SU-DHL-6 (cell line): ENCODE data around the gene CALML4.

Experiments used
- H2AFZ ChIP-seq: fragments of 200-600 bp; sonication (generic); 2 replicates; pipeline ENCODE4 v1.6.1; 2014; ENCODE audit warnings: low read depth, mild to moderate bottlenecking, moderate library complexity, mixed read lengths, antibody characterized with exemption, low read length; ENCODE audit not compliant: severe bottlenecking
- H3F3A ChIP-seq: fragments of 200-600 bp; shearing (Covaris generic); 2 replicates; pipeline ENCODE4 v1.6.0; 2016; ENCODE audit warnings: antibody characterized with exemption, mild to moderate bottlenecking; ENCODE audit not compliant: insufficient read depth
- H3K27ac ChIP-seq: fragments of 200-600 bp; sonication (generic); 2 replicates; pipeline ENCODE4 v1.5.1; 2016; ENCODE audit warnings: low read depth, mild to moderate bottlenecking, low read length, moderate library complexity, mixed read lengths
- H3K27me3 ChIP-seq: fragments of 200-600 bp; sonication (generic), shearing (Covaris generic); 2 replicates; pipeline ENCODE4 v1.6.0; 2014; ENCODE audit warnings: mild to moderate bottlenecking, low read length
- H3K36me3 ChIP-seq: fragments of 200-600 bp; sonication (generic); 2 replicates; pipeline ENCODE4 v1.6.1; 2014; ENCODE audit warnings: mild to moderate bottlenecking, low read length, mixed read lengths
- H3K4me2 ChIP-seq: fragments of 300-600, 200-600 bp; shearing (Covaris generic), sonication (generic); 2 replicates; pipeline ENCODE4 v1.6.0; 2014; ENCODE audit warnings: low read length, low read depth, mild to moderate bottlenecking; ENCODE audit not compliant: poor library complexity, severe bottlenecking
- H3K4me3 ChIP-seq: fragments of 200-600 bp; sonication (generic); 2 replicates; pipeline ENCODE4 v1.5.1; 2014; ENCODE audit warnings: antibody characterized with exemption, low read length, mild to moderate bottlenecking, mixed read lengths; ENCODE audit not compliant: insufficient read depth, poor library complexity, severe bottlenecking
- H3K79me2 ChIP-seq: fragments of 200-600 bp; sonication (generic); 2 replicates; pipeline ENCODE4 v1.6.1; 2014; ENCODE audit warnings: mild to moderate bottlenecking, low read length, moderate library complexity; ENCODE audit not compliant: insufficient read depth
- H3K9ac ChIP-seq: fragments of 200-600 bp; sonication (generic); 2 replicates; pipeline ENCODE4 v1.7.0; 2014; ENCODE audit warnings: mild to moderate bottlenecking, low read length
- H3K9me2 ChIP-seq: fragments of 200-600 bp; sonication (generic); replicated peaks from 2 replicates; pipeline ENCODE4 v1.6.1; 2014; ENCODE audit warnings: low read length; ENCODE audit not compliant: insufficient read depth
- H3K9me3 ChIP-seq: fragments of 200-600 bp; sonication (generic); 2 replicates; pipeline ENCODE4 v1.6.1; 2014; ENCODE audit warnings: low read length, mixed read lengths; ENCODE audit not compliant: insufficient read depth
- H4K20me1 ChIP-seq: fragments of 200-600 bp; sonication (generic); 2 replicates; pipeline ENCODE4 v1.6.1; 2014; ENCODE audit warnings: low read depth, mild to moderate bottlenecking, antibody characterized with exemption, low read length, moderate library complexity, mixed read lengths
- CTCF ChIP-seq: fragments of 200-600 bp; sonication (generic); IDR thresholded peaks from one replicate; pipeline ENCODE4 v1.5.1; 2017; ENCODE audit warnings: antibody characterized with exemption, mild to moderate bottlenecking, low read length, moderate library complexity; ENCODE audit not compliant: insufficient read depth, poor library complexity, severe bottlenecking
- EZH2phosphoT487 ChIP-seq: fragments of 200-600 bp; sonication (generic), shearing (Covaris generic); conservative IDR thresholded peaks from 2 replicates; pipeline ENCODE4 v1.6.1; 2018; ENCODE audit warnings: mild to moderate bottlenecking, antibody characterized with exemption, low read length, moderate library complexity, mixed read lengths

Gene CALML4

GRCh38 chr15:68229386-68230156 is 24.4 kb upstream of the CALML4 start, which contains the start of gene CLN6:
TSS of gene CLN6 (minus strand) at chr15:68229728. CDS start at chr15:68229584, 144 bp downstream.
- Histone ChIP-seq H3K27ac (peak within 1 kb of the TSS; percentile 91), H3K9me3 (no peaks in the 10 kb centered on the region), H3K79me2 (peaks cover 46% of the 10 kb centered on the region), H3K4me3 (peak within 1 kb of the TSS; percentile 84), H3F3A (peaks cover 8% of the 10 kb centered on the region), H4K20me1 (no peaks in the 10 kb centered on the region), H3K9ac (peak within 1 kb of the TSS; percentile 99), H2AFZ (peak within 1 kb of the TSS; percentile 90), H3K27me3 (no peaks in the 10 kb centered on the region), H3K4me2 (peak within 1 kb of the TSS; percentile 89), H3K36me3 (no peaks in the 10 kb centered on the region), H3K9me2 (no peaks in the 10 kb centered on the region)
- TF ChIP-seq CTCF (no peak), EZH2phosphoT487 (no peak)

- H3F3A ChIP-seq = peaks cover 8% of the 10 kb centered on the region
- no peaks in the 10 kb centered on the region for H3K36me3 ChIP-seq
- H3K9me3 ChIP-seq = no peaks in the 10 kb centered on the region
- TF ChIP-seq EZH2phosphoT487 (no peak), CTCF (no peak)
- no peaks in the 10 kb centered on the region for H3K27me3 ChIP-seq
- H3K27ac ChIP-seq = peak overlapping the region; percentile 91
- H3K9ac ChIP-seq = peak overlapping the region; percentile 99
- peak overlapping the region; percentile 84 for H3K4me3 ChIP-seq
- no peaks in the 10 kb centered on the region for H3K9me2 ChIP-seq
- H3K4me2 ChIP-seq = peak overlapping the region; percentile 89
- H4K20me1 ChIP-seq = no peaks in the 10 kb centered on the region
- peak overlapping the region; percentile 75 for H2AFZ ChIP-seq
- peaks cover 51% of the 10 kb centered on the region for H3K79me2 ChIP-seq
Observed at GRCh38 chr15:68228971-68229385, 23.8 kb upstream of the CALML4 start.

DNA sequence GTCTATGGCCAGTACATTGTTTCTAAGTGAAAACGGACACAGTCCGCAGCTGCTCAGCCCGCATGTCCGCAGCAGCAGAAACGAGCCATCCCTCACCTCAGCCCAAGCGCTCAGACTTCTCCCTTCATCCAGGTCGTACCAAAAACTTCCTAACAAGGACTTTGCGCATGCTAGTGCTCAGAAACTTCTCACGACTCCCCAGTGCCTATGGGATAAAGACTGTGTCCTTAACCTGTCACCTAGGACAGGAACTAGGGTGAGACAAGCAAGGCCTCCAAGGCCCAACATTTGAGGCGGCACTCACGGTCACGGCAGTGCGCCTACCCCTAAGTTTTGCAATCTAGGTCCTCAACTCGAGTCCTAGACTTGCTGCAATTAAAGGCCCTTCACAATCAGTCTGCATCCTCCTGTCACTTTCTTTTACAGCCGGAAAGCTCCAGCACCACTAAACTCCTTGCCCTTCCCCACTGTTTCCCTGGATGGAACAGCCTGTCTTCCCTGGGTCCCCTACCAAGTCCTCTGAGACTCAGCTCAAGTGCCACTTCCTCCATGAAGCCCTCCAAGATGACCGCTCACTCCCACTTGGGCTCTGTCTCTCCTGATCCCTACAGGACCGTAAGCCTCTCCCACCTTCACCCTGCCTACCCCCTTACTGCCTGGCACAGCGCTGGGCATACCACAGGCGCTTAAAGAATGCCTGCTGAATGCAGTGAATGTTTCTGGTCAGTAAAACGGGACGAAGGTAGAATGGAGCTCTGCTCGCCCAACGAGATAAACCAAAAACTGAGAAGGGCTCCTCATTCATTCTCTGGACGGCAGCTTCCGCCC is 23.2 kb upstream of the CALML4 start:
- H4K20me1 ChIP-seq = no peaks in the 10 kb centered on the region
- no peaks in the 10 kb centered on the region for H3K9me3 ChIP-seq
- H2AFZ ChIP-seq = peak overlapping the region; percentile 75
- no peaks in the 10 kb centered on the region for H3K27me3 ChIP-seq
- no peaks in the 10 kb centered on the region for H3K36me3 ChIP-seq
- H3K27ac ChIP-seq = peak overlapping the region; percentile 91
- H3K9ac ChIP-seq = peak overlapping the region; percentile 99
- H3K4me3 ChIP-seq = peak overlapping the region; percentile 84
- H3F3A ChIP-seq = peaks cover 8% of the 10 kb centered on the region
- TF ChIP-seq EZH2phosphoT487 = no peak
- no peak for TF ChIP-seq CTCF
- H3K4me2 ChIP-seq = peak overlapping the region; percentile 89
- H3K9me2 ChIP-seq = no peaks in the 10 kb centered on the region
- H3K79me2 ChIP-seq = peaks cover 58% of the 10 kb centered on the region
